Neural progenitor cell (in vitro differentiated cells): ENCODE data around the gene EHMT2.

Source experiments
- EZH2 ChIP-seq: fragments of 200-600 bp; sonication (generic); IDR thresholded peaks from 2 replicates; pipeline ENCODE4 v1.6.1; 2017; ENCODE audit warnings: antibody characterized with exemption, mild to moderate bottlenecking, moderate library complexity
- EZH2phosphoT487 ChIP-seq: fragments of 200-600 bp; sonication (generic); IDR thresholded peaks from 2 replicates; pipeline ENCODE4 v1.6.1; 2017; ENCODE audit warnings: antibody characterized with exemption
- TF ChIP-seq, protein P1 (sequence below): fragments of 200-600 bp; sonication (generic); IDR thresholded peaks from 2 replicates; pipeline ENCODE4 v1.5.1; 2017; ENCODE audit warnings: antibody characterized with exemption, mild to moderate bottlenecking

DNA sequence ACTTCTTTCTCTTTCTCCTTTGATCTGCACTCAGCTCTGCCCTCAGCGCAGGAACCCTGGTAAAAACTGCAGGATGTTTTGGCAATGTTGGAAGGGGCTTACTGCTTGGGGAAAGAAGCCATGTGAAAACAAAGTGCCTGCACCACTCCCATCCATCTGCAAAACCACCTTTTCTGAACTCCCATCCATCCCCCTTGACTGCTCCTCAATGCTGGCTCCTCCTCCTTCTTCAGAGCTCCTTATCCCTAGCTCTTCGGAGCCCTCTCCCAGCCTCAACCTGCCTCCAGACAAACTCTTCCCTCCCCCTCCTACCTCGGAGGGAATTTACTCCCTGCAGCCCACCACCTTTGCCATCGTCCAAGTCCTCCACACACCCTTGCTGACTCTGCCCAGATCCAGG lies 8.6 kb upstream of the EHMT2 start:
- TF ChIP-seq, protein P1, sequence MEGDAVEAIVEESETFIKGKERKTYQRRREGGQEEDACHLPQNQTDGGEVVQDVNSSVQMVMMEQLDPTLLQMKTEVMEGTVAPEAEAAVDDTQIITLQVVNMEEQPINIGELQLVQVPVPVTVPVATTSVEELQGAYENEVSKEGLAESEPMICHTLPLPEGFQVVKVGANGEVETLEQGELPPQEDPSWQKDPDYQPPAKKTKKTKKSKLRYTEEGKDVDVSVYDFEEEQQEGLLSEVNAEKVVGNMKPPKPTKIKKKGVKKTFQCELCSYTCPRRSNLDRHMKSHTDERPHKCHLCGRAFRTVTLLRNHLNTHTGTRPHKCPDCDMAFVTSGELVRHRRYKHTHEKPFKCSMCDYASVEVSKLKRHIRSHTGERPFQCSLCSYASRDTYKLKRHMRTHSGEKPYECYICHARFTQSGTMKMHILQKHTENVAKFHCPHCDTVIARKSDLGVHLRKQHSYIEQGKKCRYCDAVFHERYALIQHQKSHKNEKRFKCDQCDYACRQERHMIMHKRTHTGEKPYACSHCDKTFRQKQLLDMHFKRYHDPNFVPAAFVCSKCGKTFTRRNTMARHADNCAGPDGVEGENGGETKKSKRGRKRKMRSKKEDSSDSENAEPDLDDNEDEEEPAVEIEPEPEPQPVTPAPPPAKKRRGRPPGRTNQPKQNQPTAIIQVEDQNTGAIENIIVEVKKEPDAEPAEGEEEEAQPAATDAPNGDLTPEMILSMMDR, result no peak
- TF ChIP-seq EZH2 (no peak), EZH2phosphoT487 (no peak)
